SJCRH30 (cell line): ENCODE results near the gene CELA3A. TPM values are rescaled to one million over a fixed set of nuclear protein-coding genes. Genes with fewer than 3 reads are reported as not detected.
A peak's percentile ranks its signal among the peaks of the same experiment; 100 is the strongest.
"Not testable (repeated sequence)": the region's sequence is repeated elsewhere in the genome, so short reads cannot be mapped to it uniquely, and the experiment has no call there.

Source experiments
- DNase-seq, 2 experiments: peaks; one replicate each; pipeline ENCODE4 v3.0.0-alpha.2; 2015 to 2020
- H3K27ac ChIP-seq: fragments of 250-450 bp; sonication (Bioruptor Pico); 2 replicates; pipeline ENCODE4 v1.5.1; 2020; ENCODE audit warnings: mild to moderate bottlenecking, moderate library complexity
- H3K27me3 ChIP-seq: fragments of 250-450 bp; sonication (Bioruptor Pico); 2 replicates; pipeline ENCODE4 v1.5.1; 2020; ENCODE audit warnings: mild to moderate bottlenecking, moderate library complexity
- H3K36me3 ChIP-seq: fragments of 250-450 bp; sonication (Bioruptor Pico); 2 replicates; pipeline ENCODE4 v1.5.1; 2020; ENCODE audit warnings: mild to moderate bottlenecking, moderate library complexity
- H3K4me1 ChIP-seq: fragments of 250-450 bp; sonication (Bioruptor Pico); 2 replicates; pipeline ENCODE4 v1.5.1; 2020; ENCODE audit warnings: mild to moderate bottlenecking, moderate library complexity
- H3K4me3 ChIP-seq: fragments of 250-450 bp; sonication (Bioruptor Pico); 2 replicates; pipeline ENCODE4 v1.5.1; 2020; ENCODE audit warnings: mild to moderate bottlenecking, moderate library complexity
- H3K9me3 ChIP-seq: fragments of 250-450 bp; sonication (Bioruptor Pico); replicated peaks from 2 replicates; pipeline ENCODE4 v1.5.1; 2020; ENCODE audit warnings: mild to moderate bottlenecking, moderate library complexity
- total RNA-seq: library from RNA; depleted of rRNA; stranded (reverse); fragments of >200 nt; shearing (Covaris generic); gene quantifications from 2 replicates; pipeline ENCODE4 v1.2.3, GENCODE V29; 2014

CELA3A gene
- total RNA-seq, 1 experiment from 2014 or later = 0.32 TPM

- Histone ChIP-seq H3K27ac (peak overlapping the region; percentile 71), H3K4me1 (peaks cover 30% of the 10 kb centered on the region), H3K4me3 (peak overlapping the region; percentile 50)
- H3K9me3 ChIP-seq, H3K36me3 ChIP-seq, H3K27me3 ChIP-seq: not testable (repeated sequence)
- peak in 1 of 2 experiments; percentile 38 for DNase-seq
Observed at GRCh38 chr1:21997891-21998623, 3.4 kb upstream of the CELA3A start.

GRCh38 chr1:21998624-21999294 lies 2.7 kb upstream of the CELA3A start:
- not testable (repeated sequence) for H3K9me3 ChIP-seq, H3K36me3 ChIP-seq, H3K27me3 ChIP-seq
- Histone ChIP-seq H3K4me1 (peaks cover 30% of the 10 kb centered on the region), H3K27ac (peak overlapping the region; percentile 71), H3K4me3 (peak overlapping the region; percentile 50)
- peak; percentile 82 to 85 for DNase-seq

- not testable (repeated sequence) for H3K27me3 ChIP-seq, H3K9me3 ChIP-seq, H3K4me3 ChIP-seq, H3K36me3 ChIP-seq
- peak; percentile 89 to 94 for DNase-seq
- Histone ChIP-seq H3K4me1 (peaks cover 30% of the 10 kb centered on the region), H3K27ac (peak overlapping the region; percentile 71)
Observed at GRCh38 chr1:21999645-22000044, 1.8 kb upstream of the CELA3A start.

GRCh38 chr1:22002461-22002860 lies 1.0 kb downstream of the CELA3A start:
- not testable (repeated sequence) for H3K9me3 ChIP-seq, H3K27me3 ChIP-seq, H3K4me3 ChIP-seq, H3K27ac ChIP-seq, DNase-seq, H3K36me3 ChIP-seq
- H3K4me1 ChIP-seq = peaks cover 30% of the 10 kb centered on the region

GRCh38 chr1:22002875-22003274 lies 1.4 kb downstream of the CELA3A start:
- DNase-seq, H3K4me3 ChIP-seq, H3K36me3 ChIP-seq, H3K27me3 ChIP-seq, H3K27ac ChIP-seq, H3K9me3 ChIP-seq: not testable (repeated sequence)
- H3K4me1 ChIP-seq = peaks cover 25% of the 10 kb centered on the region

GRCh38 chr1:22003959-22004358 lies 2.5 kb downstream of the CELA3A start:
- not testable (repeated sequence) for H3K9me3 ChIP-seq, H3K4me3 ChIP-seq, H3K27me3 ChIP-seq, H3K36me3 ChIP-seq, DNase-seq, H3K27ac ChIP-seq
- H3K4me1 ChIP-seq = peaks cover 17% of the 10 kb centered on the region

- not testable (repeated sequence) for H3K4me3 ChIP-seq, H3K9me3 ChIP-seq, H3K36me3 ChIP-seq, H3K27ac ChIP-seq, H3K27me3 ChIP-seq, H3K4me1 ChIP-seq
- peak; percentile 77 to 84 for DNase-seq
Observed at GRCh38 chr1:22005261-22006149, 4.0 kb downstream of the CELA3A start.

- not testable (repeated sequence) for H3K4me1 ChIP-seq, H3K27me3 ChIP-seq, DNase-seq, H3K9me3 ChIP-seq, H3K4me3 ChIP-seq, H3K27ac ChIP-seq, H3K36me3 ChIP-seq
Observed at GRCh38 chr1:22006736-22007135, 5.3 kb downstream of the CELA3A start.

GRCh38 chr1:22007262-22007661 lies 5.8 kb downstream of the CELA3A start:
- not testable (repeated sequence) for H3K9me3 ChIP-seq, H3K36me3 ChIP-seq, H3K4me3 ChIP-seq, H3K4me1 ChIP-seq, H3K27ac ChIP-seq, H3K27me3 ChIP-seq, DNase-seq

GRCh38 chr1:22009566-22009965 lies 8.1 kb downstream of the CELA3A start:
- not testable (repeated sequence) for H3K36me3 ChIP-seq, H3K4me3 ChIP-seq, DNase-seq, H3K4me1 ChIP-seq, H3K9me3 ChIP-seq, H3K27me3 ChIP-seq, H3K27ac ChIP-seq

GRCh38 chr1:22012752-22013151 lies 11.3 kb downstream of the CELA3A start:
- not testable (repeated sequence) for H3K36me3 ChIP-seq, H3K4me1 ChIP-seq, DNase-seq, H3K27me3 ChIP-seq, H3K27ac ChIP-seq, H3K4me3 ChIP-seq, H3K9me3 ChIP-seq

GRCh38 chr1:22014575-22015206 lies 13.2 kb downstream of the CELA3A start:
- DNase-seq, H3K4me3 ChIP-seq, H3K27ac ChIP-seq, H3K4me1 ChIP-seq, H3K36me3 ChIP-seq, H3K9me3 ChIP-seq, H3K27me3 ChIP-seq: not testable (repeated sequence)

GRCh38 chr1:22018583-22019559 lies 17.4 kb downstream of the CELA3A start:
- Histone ChIP-seq H3K27ac (no peak overlapping the region), H3K9me3 (no peaks in the 10 kb centered on the region), H3K36me3 (no peaks in the 10 kb centered on the region), H3K4me3 (no peak overlapping the region), H3K27me3 (no peaks in the 10 kb centered on the region), H3K4me1 (peaks cover 9% of the 10 kb centered on the region)
- DNase-seq = peak; percentile 51 to 55

- no peak overlapping the region for H3K4me3 ChIP-seq
- H3K4me1 ChIP-seq = peaks cover 9% of the 10 kb centered on the region
- H3K9me3 ChIP-seq = no peaks in the 10 kb centered on the region
- no peak for DNase-seq
- H3K27ac ChIP-seq = no peak overlapping the region
- peaks cover 2% of the 10 kb centered on the region; the same call in 1 of the 2 replicates for H3K36me3 ChIP-seq
- H3K27me3 ChIP-seq = no peaks in the 10 kb centered on the region
Observed at GRCh38 chr1:22021061-22021460, 19.6 kb downstream of the CELA3A start.
